RWPE1 (cell line): ENCODE results near the gene ARHGAP24.

ENCODE experiments used
- CTCF ChIA-PET: fragments of 350-600 bp; sonication (Branson Sonifier 250); formaldehyde crosslinking; extraction: SDS; loops from one replicate; lab custom pipeline; 2021; lab: Yijun Ruan, JAX
- POLR2A ChIA-PET: fragments of 400-600 bp; formaldehyde crosslinking; extraction: SDS; loops from one replicate; lab custom pipeline; 2020; ENCODE audit warnings: antibody characterized with exemption; ENCODE audit not compliant: low non-redundant PET; lab: Yijun Ruan, JAX
- DNase-seq: peaks from one replicate; pipeline ENCODE4 v3.0.0; 2012; ENCODE audit warnings: low spot score
- H3K27ac ChIP-seq: fragments of 450-650 bp; 2 replicates; pipeline ENCODE4 v1.5.1; 2017
- CTCF ChIP-seq: fragments of 450-650 bp; conservative IDR thresholded peaks from 2 replicates; pipeline ENCODE4 v1.5.1; 2017; ENCODE audit warnings: low read depth, mild to moderate bottlenecking

The ARHGAP24 gene

GRCh38 chr4:85919200-85919887 is 444.4 kb downstream of the ARHGAP24 start:
- DNase-seq = no peak
- POLR2A ChIA-PET = no interaction called here
- no peak for TF ChIP-seq CTCF
- CTCF ChIA-PET = no interaction called here
- H3K27ac ChIP-seq = no peak overlapping the region

- DNase-seq = no peak
- CTCF ChIA-PET = interaction anchor here (0.6 kb wide), 1 partner anchor 10 kb away, joined by 4 read pairs; no protein-coding TSS in a partner anchor
- TF ChIP-seq CTCF = no peak
- POLR2A ChIA-PET = no interaction called here
- no peak overlapping the region for H3K27ac ChIP-seq
These were observed 450.1 kb downstream of the ARHGAP24 start for GRCh38 chr4:85925071-85925470.

GRCh38 chr4:85928775-85929591 is 454.0 kb downstream of the ARHGAP24 start:
- DNase-seq = no peak
- ChIA-PET CTCF (no interaction called here), POLR2A (no interaction called here)
- no peak for TF ChIP-seq CTCF
- H3K27ac ChIP-seq = no peak overlapping the region

GRCh38 chr4:85929961-85930665 is 455.2 kb downstream of the ARHGAP24 start:
- no peak for TF ChIP-seq CTCF
- ChIA-PET CTCF (interaction anchor here (0.7 kb wide), 1 partner anchor 10 kb away, joined by 5 read pairs; no protein-coding TSS in a partner anchor), POLR2A (no interaction called here)
- DNase-seq = no peak
- H3K27ac ChIP-seq = no peak overlapping the region

- no peak for TF ChIP-seq CTCF
- H3K27ac ChIP-seq = no peak overlapping the region
- ChIA-PET CTCF (interaction anchor here (0.6 kb wide), 1 partner anchor 880 kb away, joined by 4 read pairs; no protein-coding TSS in a partner anchor), POLR2A (no interaction called here)
- DNase-seq = no peak
These were observed 457.7 kb downstream of the ARHGAP24 start for GRCh38 chr4:85932500-85933290.
